Mesothelial cell of epicardium (in vitro differentiated cells): ENCODE measurements around the gene ARMC2. TPM values are rescaled to one million over a fixed set of nuclear protein-coding genes. Genes with fewer than 3 reads are reported as not detected.

ENCODE experiments used
- DNase-seq, 2 experiments: peaks; one replicate each; pipeline ENCODE4 v3.0.0; 2021; ENCODE audit warnings: low spot score in 2 of 2; ENCODE audit not compliant: unreplicated experiment in 2 of 2
- H3K27ac Mint-ChIP-seq: 2 replicates; pipeline ENCODE4 v1.8.0; 2021; ENCODE audit warnings: mixed read lengths
- H3K27me3 Mint-ChIP-seq: 2 replicates; pipeline ENCODE4 v1.8.0; 2021; ENCODE audit warnings: low read depth, mixed read lengths
- H3K36me3 Mint-ChIP-seq: 2 replicates; pipeline ENCODE4 v1.8.0; 2021; ENCODE audit warnings: mixed read lengths
- H3K4me1 Mint-ChIP-seq: 2 replicates; pipeline ENCODE4 v1.8.0; 2021; ENCODE audit warnings: mixed read lengths
- H3K4me3 Mint-ChIP-seq: 2 replicates; pipeline ENCODE4 v1.8.0; 2021; ENCODE audit warnings: mild to moderate bottlenecking, moderate library complexity, mixed read lengths
- H3K9me3 Mint-ChIP-seq: 2 replicates; pipeline ENCODE4 v1.8.0; 2021; ENCODE audit warnings: mixed read lengths
- CTCF ChIP-seq: fragments of 200-600 bp; sonication (generic); IDR thresholded peaks from one replicate; pipeline ENCODE4 v1.5.0; 2021; ENCODE audit warnings: antibody characterized with exemption; ENCODE audit not compliant: unreplicated experiment
- total RNA-seq: library from RNA; stranded (reverse); gene quantifications from 3 replicates; pipeline ENCODE4 v1.2.1, GENCODE V29; 2021

The ARMC2 gene
- total RNA-seq, 1 donor from 2014 or later, result 16.5 TPM

GRCh38 chr6:108868647-108869046 lies 20.4 kb downstream of the ARMC2 start:
- H3K27ac Mint-ChIP-seq, result no peak overlapping the region
- H3K4me3 Mint-ChIP-seq, result no peak overlapping the region
- H3K27me3 Mint-ChIP-seq, result no peaks in the 10 kb centered on the region
- H3K4me1 Mint-ChIP-seq, result peaks cover 5% of the 10 kb centered on the region
- peaks cover 21% of the 10 kb centered on the region for H3K36me3 Mint-ChIP-seq
- no peaks in the 10 kb centered on the region for H3K9me3 Mint-ChIP-seq
- no peak for DNase-seq
- no peak for TF ChIP-seq CTCF

GRCh38 chr6:108869876-108870275 lies 21.7 kb downstream of the ARMC2 start:
- Mint-ChIP-seq H3K4me1 (peaks cover 5% of the 10 kb centered on the region), H3K27me3 (no peaks in the 10 kb centered on the region)
- no peak for TF ChIP-seq CTCF

GRCh38 chr6:108870357-108870756 lies 22.1 kb downstream of the ARMC2 start:
- no peak for TF ChIP-seq CTCF
- no peaks in the 10 kb centered on the region for H3K27me3 Mint-ChIP-seq
- no peak overlapping the region for H3K27ac Mint-ChIP-seq
- H3K36me3 Mint-ChIP-seq, result peaks cover 14% of the 10 kb centered on the region
- H3K4me1 Mint-ChIP-seq, result peaks cover 5% of the 10 kb centered on the region
- no peak for DNase-seq
- no peak overlapping the region for H3K4me3 Mint-ChIP-seq
- H3K9me3 Mint-ChIP-seq, result no peaks in the 10 kb centered on the region

More at GRCh38 chr6:108869876-108870275, 21.7 kb downstream of the ARMC2 start:
- Mint-ChIP-seq H3K4me3 (no peak overlapping the region), H3K9me3 (no peaks in the 10 kb centered on the region), H3K36me3 (peaks cover 14% of the 10 kb centered on the region), H3K27ac (no peak overlapping the region)
- DNase-seq, result no peak

- no peak overlapping the region for H3K27ac Mint-ChIP-seq
- H3K36me3 Mint-ChIP-seq, result peaks cover 12% of the 10 kb centered on the region
- no peak for DNase-seq
- H3K9me3 Mint-ChIP-seq, result no peaks in the 10 kb centered on the region
- H3K27me3 Mint-ChIP-seq, result no peaks in the 10 kb centered on the region
- H3K4me3 Mint-ChIP-seq, result no peak overlapping the region
- no peak for TF ChIP-seq CTCF
- peaks cover 5% of the 10 kb centered on the region for H3K4me1 Mint-ChIP-seq
Observed at GRCh38 chr6:108872141-108872557, 23.9 kb downstream of the ARMC2 start.

- DNase-seq, result no peak
- no peaks in the 10 kb centered on the region for H3K27me3 Mint-ChIP-seq
- H3K4me1 Mint-ChIP-seq, result peaks cover 5% of the 10 kb centered on the region
- H3K9me3 Mint-ChIP-seq, result no peaks in the 10 kb centered on the region
- TF ChIP-seq CTCF, result no peak
- no peak overlapping the region for H3K4me3 Mint-ChIP-seq
- H3K27ac Mint-ChIP-seq, result no peak overlapping the region
- H3K36me3 Mint-ChIP-seq, result peaks cover 13% of the 10 kb centered on the region
Observed at GRCh38 chr6:108872575-108872974, 24.4 kb downstream of the ARMC2 start.

- Mint-ChIP-seq H3K9me3 (no peaks in the 10 kb centered on the region), H3K4me1 (peaks cover 5% of the 10 kb centered on the region), H3K27me3 (no peaks in the 10 kb centered on the region), H3K36me3 (peaks cover 13% of the 10 kb centered on the region), H3K4me3 (no peak overlapping the region), H3K27ac (no peak overlapping the region)
- TF ChIP-seq CTCF, result no peak
- DNase-seq, result no peak
Observed at GRCh38 chr6:108873251-108873650, 25.0 kb downstream of the ARMC2 start.
